Spleen (tissue), 11 donors: ENCODE measurements around the gene CLDN4. TPM values are rescaled to one million over a fixed set of nuclear protein-coding genes. Genes with fewer than 3 reads are reported as not detected.

Experiments used
- DNase-seq: peaks from one replicate; pipeline ENCODE4 v3.0.0-alpha.2; 2020
- H3K27ac ChIP-seq, 8 donors: fragments of 200-600 bp; sonication (generic) in 7 of 8; 1 replicate in 4 of 8; 2 replicates in 4 of 8; pipeline versions ENCODE4 v1.5.0 to v1.8.0; 2016 to 2021; ENCODE audit warnings: inconsistent platforms in 4 of 8, mild to moderate bottlenecking in 4 of 8, moderate library complexity in 1 of 8
- H3K27me3 ChIP-seq, 7 donors: fragments of 200-600 bp; sonication (generic) in 6 of 7; replicated peaks in 1 of 7; 1 replicate in 4 of 7; 2 replicates in 3 of 7; pipeline versions ENCODE4 v1.5.0 to v1.8.0; 2016 to 2021; ENCODE audit warnings: inconsistent platforms in 3 of 7, mild to moderate bottlenecking in 1 of 7
- H3K36me3 ChIP-seq, 6 donors: fragments of 200-600 bp; sonication (generic) in 5 of 6; 1 replicate in 4 of 6; 2 replicates in 2 of 6; pipeline versions ENCODE4 v1.5.0 to v1.8.0; 2016 to 2021; ENCODE audit warnings: inconsistent platforms in 2 of 6
- H3K4me1 ChIP-seq, 6 donors: fragments of 200-600 bp; sonication (generic) in 5 of 6; 1 replicate in 3 of 6; 2 replicates in 3 of 6; pipeline versions ENCODE4 v1.5.0 to v1.8.0; 2016 to 2021; ENCODE audit warnings: inconsistent platforms in 3 of 6
- H3K4me3 ChIP-seq, 8 donors: fragments of 200-600 bp; sonication (generic) in 7 of 8; 1 replicate in 4 of 8; 2 replicates in 4 of 8; pipeline versions ENCODE4 v1.5.0 to v1.8.0; 2016 to 2021; ENCODE audit warnings: inconsistent platforms in 4 of 8, mild to moderate bottlenecking in 4 of 8, moderate library complexity in 2 of 8
- H3K9me3 ChIP-seq, 8 donors: fragments of 200-600 bp; sonication (generic) in 7 of 8; 1 replicate in 4 of 8; 2 replicates in 4 of 8; pipeline versions ENCODE4 v1.5.0 to v1.8.0; 2016 to 2021; ENCODE audit warnings: inconsistent platforms in 4 of 8
- POLR2A ChIP-seq, 3 donors: fragments of 450-650 bp; IDR thresholded peaks; one replicate each; pipeline ENCODE4 v1.5.1; 2017; ENCODE audit warnings: antibody characterized with exemption in 3 of 3, mild to moderate bottlenecking in 1 of 3
- POLR2AphosphoS5 ChIP-seq, 3 donors: sonication (generic); formaldehyde crosslinking; IDR thresholded peaks; one replicate each; pipeline ENCODE4 v1.5.1; 2017; ENCODE audit warnings: antibody characterized with exemption in 3 of 3
- WGBS, 5 donors: extraction: QIAGEN DNeasy Blood & Tissue Kit in 3 of 5; methylation state at CpG; one replicate each; pipeline versions ENCODE4 v1.1.5 to v1.1.7; 2013 to 2018; 5-methylcytosine and 5-hydroxymethylcytosine counted together
- intact Hi-C: fragments of 100-400 bp; cut with DNase I; formaldehyde crosslinking; loops from one replicate; pipeline ENCODE4 v1.15.0; 2023; ENCODE audit warnings: low total_unique reads
- polyA plus RNA-seq, 3 donors: library from polyadenylated mRNA; stranded (reverse); fragments of 200-250 nt; gene quantifications; one replicate each; pipeline ENCODE4 v1.2.1, GENCODE V29; 2013
- total RNA-seq, 7 donors: library from RNA; depleted of rRNA in 3 of 7; stranded (reverse); fragments of >200 nt in 3 of 7; fragmentation: NEBNext Ultra II Directional in 4 of 7; extraction: Animal tissue kit (Norgen Biotek cat#: 25700) in 4 of 7; gene quantifications; one replicate each; pipeline versions ENCODE4 v1.1.0 to v1.2.1, GENCODE V29; 2016 to 2021
- TF ChIP-seq, protein P1 (sequence below), 11 experiments: fragments of 200-600 bp in 7 of 11; fragments of 450-650 bp in 4 of 11; sonication (generic) in 4 of 11; IDR thresholded peaks in 8 of 11; conservative IDR thresholded peaks in 3 of 11; 1 replicate in 7 of 11; 2 replicates in 4 of 11; pipeline versions ENCODE4 v1.4.0 to v1.8.0; 2016 to 2021; ENCODE audit warnings: antibody characterized with exemption in 11 of 11, inconsistent platforms in 4 of 11, mild to moderate bottlenecking in 1 of 11
- donor health status: healthy with polysubstance abuse.
- donor health status: DM: no; HTN: no; CAD: no; lungs with moderate emphysema.
- donor health status: DM: no; HTN: no; CAD: no.
- donor health status: Bipolar disorder and iron deficiency.
- donor health status: healthy.
- donor health status: DM: no; HTN: no; CAD: no.
- donor health status: DM: yes; HTN: yes; CAD: no.

CLDN4 gene
- total and polyA plus RNA-seq, 10 donors: 0.13 to 1.0 (median 0.33) TPM; not detected in 1

DNA sequence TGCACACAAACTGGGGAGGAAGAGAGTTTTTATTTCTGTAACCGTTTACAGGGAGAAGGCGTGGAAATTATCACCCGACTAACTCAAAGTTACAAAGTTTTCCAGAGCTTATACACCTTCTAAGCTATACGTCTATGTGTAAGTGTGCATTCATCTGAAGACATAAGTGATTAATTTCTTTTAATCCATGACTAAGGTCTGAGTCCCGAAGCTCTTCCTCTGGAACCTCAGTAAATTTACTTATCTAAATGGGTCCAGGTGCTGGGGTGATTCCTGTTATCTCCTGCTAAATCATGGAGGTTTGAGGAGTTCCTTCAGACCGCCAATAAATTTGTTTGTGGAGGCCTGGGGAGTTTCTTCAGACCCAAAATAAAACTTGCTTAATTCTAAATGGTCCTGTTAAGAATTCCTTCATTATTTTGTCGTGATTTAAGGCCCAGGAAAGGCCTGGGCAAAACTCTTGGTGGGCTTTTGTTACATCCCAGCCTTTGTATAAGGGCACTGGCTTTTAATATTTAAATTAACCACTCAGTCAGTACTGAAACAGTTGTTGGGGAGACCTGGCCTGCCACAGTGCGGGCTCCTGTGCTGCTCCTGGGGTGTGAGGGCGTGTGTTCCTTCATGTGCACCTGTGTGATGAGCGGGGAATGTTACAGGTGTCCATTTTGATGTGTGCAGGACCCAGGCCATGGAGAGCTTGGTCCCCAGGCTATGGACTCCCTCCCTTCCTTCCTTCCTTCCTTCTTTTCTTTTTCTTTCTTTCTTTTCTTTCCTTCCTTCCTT, 17.3 kb downstream of the CLDN4 start:
- peak; percentile 28 for DNase-seq
- no peaks in the 10 kb centered on the region for H3K9me3 ChIP-seq
- no peak for TF ChIP-seq POLR2AphosphoS5 (IDR thresholded peaks at IDR 0.05)
- no peak for TF ChIP-seq POLR2A (IDR thresholded peaks at IDR 0.05)
- TF ChIP-seq, protein P1, sequence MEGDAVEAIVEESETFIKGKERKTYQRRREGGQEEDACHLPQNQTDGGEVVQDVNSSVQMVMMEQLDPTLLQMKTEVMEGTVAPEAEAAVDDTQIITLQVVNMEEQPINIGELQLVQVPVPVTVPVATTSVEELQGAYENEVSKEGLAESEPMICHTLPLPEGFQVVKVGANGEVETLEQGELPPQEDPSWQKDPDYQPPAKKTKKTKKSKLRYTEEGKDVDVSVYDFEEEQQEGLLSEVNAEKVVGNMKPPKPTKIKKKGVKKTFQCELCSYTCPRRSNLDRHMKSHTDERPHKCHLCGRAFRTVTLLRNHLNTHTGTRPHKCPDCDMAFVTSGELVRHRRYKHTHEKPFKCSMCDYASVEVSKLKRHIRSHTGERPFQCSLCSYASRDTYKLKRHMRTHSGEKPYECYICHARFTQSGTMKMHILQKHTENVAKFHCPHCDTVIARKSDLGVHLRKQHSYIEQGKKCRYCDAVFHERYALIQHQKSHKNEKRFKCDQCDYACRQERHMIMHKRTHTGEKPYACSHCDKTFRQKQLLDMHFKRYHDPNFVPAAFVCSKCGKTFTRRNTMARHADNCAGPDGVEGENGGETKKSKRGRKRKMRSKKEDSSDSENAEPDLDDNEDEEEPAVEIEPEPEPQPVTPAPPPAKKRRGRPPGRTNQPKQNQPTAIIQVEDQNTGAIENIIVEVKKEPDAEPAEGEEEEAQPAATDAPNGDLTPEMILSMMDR (IDR thresholded peaks at IDR 0.05 in 8 of 11, conservative IDR thresholded peaks at IDR 0.05 in 3 of 11): no peak
- no peak overlapping the region for H3K27ac ChIP-seq
- H3K4me1 ChIP-seq: peaks cover 0 to 41% (median 19%) of the 10 kb centered on the region in 6 donors
- H3K4me3 ChIP-seq: no peak overlapping the region
- WGBS, 5 donors: 81 to 94% (median 88%) methylated on average over 10 of the region's 10 CpGs
- intact Hi-C loops: no loop called here
- H3K27me3 ChIP-seq: peaks cover 0 to 5% (median 0%) of the 10 kb centered on the region in 7 donors
- H3K36me3 ChIP-seq: no peaks in the 10 kb centered on the region

DNA sequence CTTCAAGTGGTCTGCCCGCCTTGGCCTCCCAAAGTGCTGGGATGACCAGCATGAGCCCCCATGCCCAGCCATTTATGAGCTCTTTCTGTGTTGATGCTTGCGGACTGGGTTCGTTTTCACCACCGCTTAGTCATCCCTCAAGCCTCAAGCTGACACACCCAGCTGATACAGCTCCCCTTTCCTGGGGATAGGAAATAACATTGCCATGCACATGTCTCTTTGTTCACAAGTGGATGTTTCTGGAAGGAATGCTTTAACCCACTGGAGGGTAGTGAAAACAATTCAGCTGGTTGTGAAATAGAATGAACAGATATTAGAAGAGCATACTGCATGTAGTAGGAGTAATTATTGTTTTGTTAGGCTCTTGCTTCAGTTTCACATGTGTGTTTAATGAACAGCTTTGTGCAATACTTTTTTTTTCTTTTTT, 20.0 kb downstream of the CLDN4 start:
- DNase-seq: no peak
- peaks cover 5 to 22% (median 8%) of the 10 kb centered on the region in 6 donors for H3K4me1 ChIP-seq
- WGBS, 5 donors: 62 to 76% (median 66%) methylated on average over 4 of the region's 4 CpGs
- no peak overlapping the region for H3K4me3 ChIP-seq
- no peak overlapping the region for H3K27ac ChIP-seq
- no peaks in the 10 kb centered on the region for H3K36me3 ChIP-seq
- TF ChIP-seq POLR2AphosphoS5 (IDR thresholded peaks at IDR 0.05) (no peak), POLR2A (IDR thresholded peaks at IDR 0.05) (no peak)
- TF ChIP-seq, protein P1 (IDR thresholded peaks at IDR 0.05 in 8 of 11, conservative IDR thresholded peaks at IDR 0.05 in 3 of 11): no peak
- peaks cover 0 to 28% (median 0%) of the 10 kb centered on the region in 7 donors for H3K27me3 ChIP-seq
- intact Hi-C loops: loop anchor here (5.0 to 10.0 kb wide), 2 partner anchors 113 to 246 kb away; partner anchors contain the start of gene ABHD11
- H3K9me3 ChIP-seq: no peaks in the 10 kb centered on the region

DNA sequence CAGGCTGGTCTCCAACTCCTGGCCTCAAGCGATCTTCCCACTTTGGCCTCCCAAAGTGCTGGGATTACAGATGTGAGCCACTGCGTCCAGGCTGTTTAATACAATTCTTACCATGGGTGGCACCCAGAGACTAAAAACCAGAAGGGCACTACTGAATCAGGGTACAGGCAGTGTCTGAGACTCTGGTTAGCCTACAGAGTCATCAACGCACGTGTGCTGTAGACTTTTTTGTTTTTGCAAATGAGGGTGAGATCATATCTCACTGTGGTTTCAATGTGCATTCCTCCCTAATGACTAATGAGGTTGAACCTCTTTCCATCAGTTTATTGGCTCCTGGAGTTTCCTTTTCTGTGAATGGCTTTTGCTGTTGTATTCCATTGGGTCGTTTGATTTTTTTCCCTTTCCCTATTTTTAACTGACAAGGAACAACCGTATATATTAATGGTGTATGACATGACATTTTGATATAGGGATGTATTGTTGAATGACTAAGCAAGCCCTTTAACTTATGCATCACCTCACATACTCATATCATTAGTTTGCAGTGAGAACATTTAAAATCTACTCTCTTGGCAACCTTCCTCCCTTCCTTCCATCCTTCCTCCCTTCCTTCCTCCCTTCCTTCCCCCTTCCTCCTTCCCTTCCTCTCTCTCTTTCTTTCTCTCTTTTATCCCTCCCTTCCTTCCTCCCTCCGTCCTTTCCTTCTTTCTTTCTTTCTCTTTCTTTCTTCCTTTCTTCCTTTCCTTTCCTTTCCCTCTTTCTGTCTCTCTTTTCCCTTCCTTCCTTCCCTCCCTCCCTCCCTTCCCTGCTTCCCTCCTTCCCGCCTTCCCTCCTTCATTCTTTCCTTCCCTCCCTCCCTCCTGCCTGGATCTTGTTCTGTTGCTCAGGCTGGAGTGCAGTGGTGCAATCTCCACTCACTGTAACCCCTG, 20.9 kb downstream of the CLDN4 start:
- WGBS, 5 donors: 43 to 47% (median 45%) methylated on average over 8 of the region's 8 CpGs
- peaks cover 7 to 19% (median 9%) of the 10 kb centered on the region in 6 donors for H3K4me1 ChIP-seq
- intact Hi-C loops: loop anchor here (5.0 to 10.0 kb wide), 2 partner anchors 114 to 247 kb away; partner anchors contain the start of gene ABHD11
- peaks cover 0 to 34% (median 0%) of the 10 kb centered on the region in 7 donors for H3K27me3 ChIP-seq
- no peak for DNase-seq
- no peak overlapping the region for H3K27ac ChIP-seq
- TF ChIP-seq POLR2AphosphoS5 (IDR thresholded peaks at IDR 0.05) (no peak), POLR2A (IDR thresholded peaks at IDR 0.05) (no peak)
- TF ChIP-seq, protein P1 (IDR thresholded peaks at IDR 0.05 in 8 of 11, conservative IDR thresholded peaks at IDR 0.05 in 3 of 11): no peak
- H3K36me3 ChIP-seq: no peaks in the 10 kb centered on the region
- H3K9me3 ChIP-seq: no peaks in the 10 kb centered on the region
- H3K4me3 ChIP-seq: no peak overlapping the region
